GM20000 (cell line): ENCODE measurements around the gene ANKRD1.
"Not testable (repeated sequence)": the region's sequence is repeated elsewhere in the genome, so short reads cannot be mapped to it uniquely, and the experiment has no call there.

ENCODE experiments used
- DNase-seq: peaks from one replicate; pipeline ENCODE4 v3.0.0; 2012; ENCODE audit warnings: low spot score
- TF ChIP-seq, protein P1 (sequence below): IDR thresholded peaks from 2 replicates; pipeline ENCODE4 v1.5.1; 2012; ENCODE audit warnings: mild to moderate bottlenecking, control low read depth; ENCODE audit errors: extremely low read depth, missing control alignments

Gene ANKRD1

DNA sequence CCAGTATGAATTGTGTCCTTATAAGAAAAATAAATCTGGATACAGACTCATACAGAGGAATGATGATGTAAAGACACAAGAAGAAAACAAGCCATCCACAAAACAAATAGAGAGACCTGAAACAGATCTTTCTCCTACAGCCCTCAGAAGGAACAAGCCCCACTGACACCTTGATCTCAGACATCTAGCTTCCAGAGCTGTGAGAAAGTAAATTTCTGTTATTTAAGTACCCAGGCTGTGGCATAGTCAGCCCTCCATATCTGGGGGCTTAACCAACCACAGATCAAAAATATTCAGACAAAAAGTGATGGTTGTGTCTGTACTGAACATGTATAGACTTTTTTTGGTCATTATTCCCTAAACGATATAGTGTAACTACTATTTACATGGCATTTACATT lies 23.9 kb upstream of the ANKRD1 start:
- TF ChIP-seq, protein P1, sequence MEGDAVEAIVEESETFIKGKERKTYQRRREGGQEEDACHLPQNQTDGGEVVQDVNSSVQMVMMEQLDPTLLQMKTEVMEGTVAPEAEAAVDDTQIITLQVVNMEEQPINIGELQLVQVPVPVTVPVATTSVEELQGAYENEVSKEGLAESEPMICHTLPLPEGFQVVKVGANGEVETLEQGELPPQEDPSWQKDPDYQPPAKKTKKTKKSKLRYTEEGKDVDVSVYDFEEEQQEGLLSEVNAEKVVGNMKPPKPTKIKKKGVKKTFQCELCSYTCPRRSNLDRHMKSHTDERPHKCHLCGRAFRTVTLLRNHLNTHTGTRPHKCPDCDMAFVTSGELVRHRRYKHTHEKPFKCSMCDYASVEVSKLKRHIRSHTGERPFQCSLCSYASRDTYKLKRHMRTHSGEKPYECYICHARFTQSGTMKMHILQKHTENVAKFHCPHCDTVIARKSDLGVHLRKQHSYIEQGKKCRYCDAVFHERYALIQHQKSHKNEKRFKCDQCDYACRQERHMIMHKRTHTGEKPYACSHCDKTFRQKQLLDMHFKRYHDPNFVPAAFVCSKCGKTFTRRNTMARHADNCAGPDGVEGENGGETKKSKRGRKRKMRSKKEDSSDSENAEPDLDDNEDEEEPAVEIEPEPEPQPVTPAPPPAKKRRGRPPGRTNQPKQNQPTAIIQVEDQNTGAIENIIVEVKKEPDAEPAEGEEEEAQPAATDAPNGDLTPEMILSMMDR = no peak
- no peak for DNase-seq

DNA sequence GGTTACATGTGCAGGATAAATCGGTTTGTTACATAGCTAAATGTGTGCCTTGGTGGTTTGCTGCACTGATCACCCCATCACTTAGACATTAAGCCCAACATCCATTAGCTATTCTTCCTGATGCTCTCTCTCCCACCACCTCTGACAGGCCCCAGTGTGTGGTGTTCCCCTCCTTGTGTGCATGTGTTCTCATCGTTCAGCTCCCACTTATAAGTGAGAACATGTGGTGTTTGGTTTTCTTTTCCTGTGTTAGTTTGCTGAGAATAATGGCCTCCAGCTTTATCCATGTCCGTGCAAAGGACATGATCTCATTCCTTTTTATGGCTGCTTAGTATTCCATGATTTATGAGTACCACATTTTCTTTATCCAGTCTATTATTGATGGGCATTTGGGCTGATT lies 22.1 kb upstream of the ANKRD1 start:
- not testable (repeated sequence) for DNase-seq

DNA sequence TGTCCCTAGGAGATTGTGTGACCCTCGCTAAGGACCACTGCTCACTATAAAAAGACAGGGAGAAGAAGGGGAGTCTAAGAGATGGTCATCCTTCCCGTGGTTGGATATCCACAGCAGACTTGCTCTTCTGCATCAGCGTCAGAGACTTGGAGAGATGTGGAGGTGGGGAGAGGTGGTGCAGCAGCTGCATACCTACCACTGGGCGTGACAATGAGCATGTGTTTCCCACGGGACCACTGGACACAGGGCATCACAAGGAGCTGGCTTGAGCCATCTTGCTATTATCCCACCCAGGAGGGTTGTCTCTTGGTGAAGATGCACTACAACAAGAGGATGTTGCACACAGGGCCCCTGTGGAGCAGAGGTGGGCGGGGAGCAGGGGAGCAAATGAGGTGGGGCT lies 18.8 kb upstream of the ANKRD1 start:
- TF ChIP-seq, protein P1 = no peak
- DNase-seq = no peak

DNA sequence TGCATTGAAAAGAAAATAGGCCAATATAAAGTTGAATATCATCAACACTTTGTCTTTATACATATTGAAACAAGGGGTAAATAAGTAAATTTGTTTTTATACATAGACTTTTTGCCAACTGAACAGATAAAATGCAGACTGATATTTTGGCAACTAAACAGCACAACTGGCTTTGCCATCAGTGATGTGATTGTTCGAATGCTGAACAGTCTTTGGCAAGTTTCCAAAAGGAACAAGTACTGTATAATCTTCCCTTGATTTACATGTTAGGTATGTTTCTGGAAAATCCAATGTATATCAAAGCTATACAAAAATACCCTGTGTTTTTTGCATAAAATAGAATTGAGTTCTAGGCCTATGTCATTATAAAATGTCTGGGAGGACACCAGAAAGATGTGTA lies 18.2 kb upstream of the ANKRD1 start:
- no peak for DNase-seq
- TF ChIP-seq, protein P1 = no peak

DNA sequence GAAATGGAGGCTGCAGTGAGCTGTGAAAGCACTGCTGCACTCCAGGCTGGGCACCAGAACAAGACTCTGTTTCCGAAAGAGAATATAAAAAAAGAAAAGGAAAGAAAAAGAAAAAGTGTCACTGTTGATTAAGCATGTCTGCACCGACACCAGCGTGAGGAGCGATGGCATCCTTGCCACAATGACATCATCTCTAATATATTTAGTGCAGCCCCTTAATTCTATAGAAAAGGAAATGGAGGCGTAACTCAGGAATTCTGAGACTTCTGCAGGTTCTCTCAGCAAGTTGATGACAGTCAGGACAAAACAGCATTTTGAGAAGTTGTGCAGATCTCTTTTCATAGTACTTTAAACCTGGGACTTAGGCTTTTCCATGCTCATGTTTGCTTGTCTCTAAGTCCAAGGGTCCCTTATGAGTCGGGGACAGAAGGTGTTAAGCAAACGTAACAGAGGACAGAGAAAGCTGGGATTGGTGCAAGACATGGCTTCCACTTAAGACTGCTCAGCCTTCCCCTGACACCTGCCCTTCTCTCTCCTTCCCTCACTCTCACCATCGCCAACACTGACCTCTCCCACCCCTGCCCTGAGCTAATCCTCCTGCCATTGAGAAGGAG lies 16.9 kb upstream of the ANKRD1 start:
- no peak for DNase-seq
- TF ChIP-seq, protein P1 = no peak

DNA sequence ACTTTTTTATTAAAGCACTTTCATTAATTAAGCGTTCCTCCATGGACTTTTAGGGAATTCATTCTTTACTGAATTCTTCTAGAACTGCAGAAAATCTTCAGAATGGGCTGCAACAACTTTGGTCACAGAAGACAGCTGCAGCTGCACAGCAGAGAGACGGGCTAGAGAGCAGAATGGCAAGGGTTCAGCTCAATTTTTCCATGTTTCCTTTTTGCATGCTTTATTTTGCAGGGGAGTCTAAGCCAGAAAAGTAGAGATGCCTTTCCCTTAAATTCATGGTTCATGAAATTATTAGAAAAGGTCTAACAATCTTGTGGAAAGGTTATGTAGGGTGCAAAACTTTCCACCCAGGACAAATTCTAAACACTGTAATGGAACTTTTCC lies 15.4 kb upstream of the ANKRD1 start:
- TF ChIP-seq, protein P1 = no peak

DNA sequence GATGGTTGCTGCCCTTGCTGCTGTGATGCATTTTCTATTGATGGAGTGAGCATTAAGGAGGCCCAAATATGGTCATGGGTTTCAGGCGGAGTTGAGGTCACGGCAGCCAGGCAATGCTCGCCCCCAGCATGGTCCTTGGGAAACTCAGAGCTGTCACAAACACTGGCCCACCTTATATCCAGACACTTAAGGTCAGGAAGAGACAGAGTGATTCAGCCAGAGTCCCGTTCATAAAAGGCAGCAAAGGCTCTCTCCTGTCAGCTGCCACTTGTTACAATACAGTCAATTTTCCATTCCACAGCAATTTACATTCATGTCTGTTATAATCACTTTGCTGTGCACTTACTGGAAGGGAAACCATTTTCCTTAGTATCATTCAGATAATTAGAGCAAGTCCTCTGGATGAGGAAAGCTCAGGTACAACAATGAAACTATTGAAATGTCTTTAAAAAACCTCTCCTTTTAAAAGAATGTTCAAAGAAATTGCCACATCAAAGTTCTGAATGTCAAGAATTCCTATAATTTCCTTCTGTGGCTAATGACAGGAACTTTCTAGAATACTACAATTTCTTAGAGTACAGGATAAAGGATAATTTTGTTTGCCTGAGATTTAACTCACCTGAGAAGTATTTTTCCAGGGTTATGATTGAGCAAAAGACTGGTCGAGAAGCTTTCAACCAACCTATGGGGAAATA lies 14.8 kb upstream of the ANKRD1 start:
- TF ChIP-seq, protein P1 = no peak
- DNase-seq = no peak

More for the DNA sequence above, 15.4 kb upstream of the ANKRD1 start:
- no peak for DNase-seq
